CD4-positive, alpha-beta T cell treated with Interleukin-17A for 1 hour (primary cell): ENCODE results near the gene ANKK1.

Experiments
- DNase-seq: peaks from one replicate; pipeline ENCODE4 v3.0.0-alpha.2; 2020

Gene ANKK1

DNA sequence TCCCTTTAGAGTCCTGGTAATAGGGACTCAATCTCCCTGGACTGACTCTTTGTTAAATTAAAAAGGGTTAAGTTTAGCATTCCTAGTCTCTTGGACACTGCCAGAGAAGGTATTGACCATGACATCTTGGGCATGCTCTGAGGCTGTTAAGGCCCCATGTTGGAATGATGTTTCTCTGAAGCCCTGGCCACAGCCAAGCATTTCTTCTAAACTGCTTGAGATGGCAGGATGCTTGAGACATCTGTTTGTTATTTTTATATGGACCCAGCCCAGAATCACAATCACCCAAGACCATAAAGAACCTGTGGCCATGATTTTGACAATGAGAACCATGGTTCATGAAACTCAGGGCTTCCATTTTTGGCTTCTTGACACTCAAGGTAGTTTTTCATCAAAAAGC, 5.5 kb upstream of the ANKK1 start:
- DNase-seq, result no peak

- DNase-seq, result no peak
These were observed 3.0 kb upstream of the ANKK1 start for GRCh38 chr11:113384551-113384950.

DNA sequence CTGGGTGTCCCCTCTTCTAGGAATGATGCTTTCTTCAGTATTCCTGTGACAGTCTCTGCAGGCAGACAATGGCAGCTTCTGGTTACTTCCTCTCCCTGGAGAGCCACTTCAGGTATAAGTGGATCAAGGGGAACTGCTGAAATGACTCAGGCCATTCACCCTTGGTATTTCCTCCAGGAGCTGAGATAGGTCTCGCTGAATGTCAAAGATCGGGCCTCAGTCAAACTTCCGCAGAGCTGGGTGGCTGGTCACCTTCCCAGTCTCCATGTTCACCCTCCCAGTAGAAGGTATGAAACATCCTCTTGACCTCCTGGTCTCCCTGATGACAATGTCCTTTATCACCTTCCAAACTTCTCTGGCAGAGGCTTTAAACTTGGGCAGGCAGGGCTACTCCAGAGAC, 1.8 kb upstream of the ANKK1 start:
- DNase-seq, result no peak

DNA sequence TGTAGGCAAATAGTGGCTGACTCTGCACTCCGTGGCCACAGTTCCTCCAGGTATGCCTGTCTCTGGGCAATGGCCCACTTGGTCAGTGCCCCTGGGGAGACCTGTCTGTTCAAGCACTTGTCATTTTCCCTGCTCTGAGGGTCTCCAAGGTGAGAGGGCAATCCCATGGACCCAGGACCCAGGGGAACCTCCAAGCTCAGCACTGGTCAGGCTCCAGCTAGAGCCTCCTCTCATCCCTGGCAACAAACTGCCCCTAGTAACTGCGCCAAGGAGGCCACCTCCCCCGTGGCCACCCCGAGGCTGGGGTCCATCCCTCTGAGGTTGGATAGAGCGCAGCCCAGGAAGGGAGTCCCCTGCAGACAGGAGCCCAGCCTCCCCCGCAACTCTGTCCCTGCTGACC, 713 bp upstream of the ANKK1 start:
- no peak for DNase-seq

GRCh38 chr11:113389272-113389671, 1.7 kb downstream of the ANKK1 start:
- DNase-seq, result no peak

DNA sequence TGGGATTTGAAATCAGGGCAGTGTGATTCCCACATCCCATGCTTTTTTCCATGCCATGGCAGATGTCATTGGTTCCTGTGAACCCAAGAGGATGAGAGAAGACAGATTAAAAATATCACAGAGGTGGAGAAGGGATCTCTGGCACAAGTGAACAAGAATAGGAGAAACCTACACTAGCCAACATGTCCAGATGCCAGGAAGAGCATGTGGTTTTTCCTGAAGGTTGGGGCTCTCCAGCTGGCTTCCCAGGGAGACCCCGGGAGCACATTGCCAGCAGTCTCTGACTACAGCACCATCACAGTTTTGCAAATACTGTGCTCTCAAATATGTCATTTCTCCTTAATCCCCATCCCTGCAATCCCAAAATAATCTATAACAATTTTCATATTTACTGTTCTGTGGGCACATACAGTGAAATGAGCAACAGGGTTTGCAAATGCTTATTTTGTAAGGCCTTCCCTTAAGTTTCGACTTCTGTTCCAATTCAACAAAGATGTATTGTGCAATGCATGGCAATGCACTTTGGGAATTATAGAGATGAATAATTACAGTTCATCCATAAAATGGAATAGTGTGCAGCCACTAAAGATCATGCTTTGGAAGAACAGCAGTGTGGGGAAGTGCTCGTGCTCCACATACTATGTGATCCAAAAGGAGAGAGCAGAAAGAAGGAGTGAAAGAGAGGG, 4.8 kb downstream of the ANKK1 start:
- DNase-seq, result no peak

- DNase-seq, result no peak
These were observed 6.0 kb downstream of the ANKK1 start for GRCh38 chr11:113393501-113393985.

DNA sequence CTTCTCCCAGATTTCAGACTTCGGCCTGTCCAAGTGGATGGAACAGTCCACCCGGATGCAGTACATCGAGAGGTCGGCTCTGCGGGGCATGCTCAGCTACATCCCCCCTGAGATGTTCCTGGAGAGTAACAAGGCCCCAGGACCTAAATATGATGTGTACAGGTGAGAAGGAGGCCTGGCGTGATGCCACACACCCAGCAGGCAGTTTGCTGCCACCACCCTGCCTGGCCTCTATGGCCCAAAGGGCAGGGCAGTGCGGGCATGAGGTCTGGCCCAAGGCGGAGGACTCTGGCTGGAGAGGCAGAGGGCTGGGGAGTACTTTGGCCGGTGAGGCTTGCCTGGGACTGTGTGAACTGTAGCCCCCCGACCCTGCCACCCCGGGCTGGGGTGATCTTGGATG, 7.3 kb downstream of the ANKK1 start:
- DNase-seq, result no peak

DNA sequence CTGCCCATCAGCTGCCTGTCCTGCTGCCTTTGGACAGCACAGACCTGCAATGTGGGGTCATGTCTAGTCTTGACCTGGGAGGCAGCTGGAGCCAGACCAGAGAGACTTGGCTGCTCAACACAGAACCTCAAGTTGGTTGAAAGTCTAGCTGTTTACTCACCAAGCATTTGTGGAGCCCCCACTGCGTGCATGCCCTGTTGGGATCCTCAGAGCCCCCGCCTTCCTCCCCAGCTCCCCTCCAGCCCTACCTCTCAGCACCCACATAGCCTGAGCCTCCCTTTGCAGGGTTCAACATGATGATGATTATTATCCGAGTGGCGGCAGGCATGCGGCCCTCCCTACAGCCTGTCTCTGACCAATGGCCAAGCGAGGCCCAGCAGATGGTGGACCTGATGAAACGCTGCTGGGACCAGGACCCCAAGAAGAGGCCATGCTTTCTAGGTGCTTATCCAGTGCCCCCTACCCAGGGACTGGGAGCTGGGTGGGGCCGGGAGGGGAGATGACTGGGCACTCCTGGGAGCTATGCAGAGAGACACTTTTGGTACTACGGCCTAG, 8.3 kb downstream of the ANKK1 start:
- no peak for DNase-seq

- DNase-seq, result no peak
These were observed 9.1 kb downstream of the ANKK1 start for GRCh38 chr11:113396690-113397089.

DNA sequence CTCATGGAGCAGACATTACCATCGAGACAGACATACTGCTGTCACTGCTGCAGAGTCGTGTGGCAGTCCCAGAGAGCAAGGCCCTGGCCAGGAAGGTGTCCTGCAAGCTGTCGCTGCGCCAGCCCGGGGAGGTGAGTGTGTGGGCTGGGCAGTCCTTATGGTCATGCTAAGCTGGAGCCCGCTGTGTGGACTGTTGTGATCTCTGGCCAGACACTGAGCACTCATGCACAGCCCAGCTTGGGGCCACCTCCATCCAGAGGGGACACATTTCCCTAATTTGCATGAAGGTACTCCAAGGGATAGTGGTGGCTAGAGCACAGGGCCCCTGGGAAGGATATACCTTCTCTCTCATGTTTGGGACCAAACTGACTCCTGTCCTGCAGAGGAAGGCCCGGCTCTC, 9.6 kb downstream of the ANKK1 start:
- no peak for DNase-seq

- DNase-seq, result no peak
These were observed 10.2 kb downstream of the ANKK1 start for GRCh38 chr11:113397821-113398220.

- DNase-seq, result no peak
These were observed 11.3 kb downstream of the ANKK1 start for GRCh38 chr11:113398669-113399430.

DNA sequence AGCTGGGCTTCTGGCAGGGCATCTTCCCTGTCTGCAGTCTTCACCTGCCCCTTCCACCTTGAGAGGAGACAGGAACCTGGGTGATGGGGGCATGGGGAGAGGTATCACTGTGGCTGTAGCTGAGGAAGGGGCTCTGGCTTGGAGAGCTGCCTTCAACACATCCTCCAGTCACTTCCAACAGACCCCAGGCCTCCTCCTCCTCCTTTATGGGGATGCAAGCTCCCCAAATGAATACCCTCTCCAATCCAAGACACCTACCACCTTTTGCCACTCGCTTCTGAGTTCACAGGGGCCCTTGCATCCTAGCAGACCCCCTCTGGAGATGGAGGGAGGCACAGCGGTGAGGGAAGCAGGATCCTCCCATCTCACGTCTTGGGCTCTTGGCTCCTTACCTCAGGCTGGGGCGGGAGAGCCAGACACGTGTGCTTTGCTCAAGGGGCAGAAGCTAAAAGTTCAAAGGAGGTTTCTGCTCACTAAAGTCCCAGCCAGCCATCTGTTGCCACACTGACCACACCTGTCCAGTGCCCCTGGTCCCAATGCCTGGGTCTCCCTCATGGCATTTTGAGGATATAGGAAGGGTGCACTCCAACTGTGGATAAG, 13.2 kb downstream of the ANKK1 start:
- DNase-seq, result no peak

- DNase-seq, result no peak
These were observed 14.1 kb downstream of the ANKK1 start for GRCh38 chr11:113401718-113402117.

- DNase-seq, result no peak
These were observed 17.4 kb downstream of the ANKK1 start for GRCh38 chr11:113404859-113405430.

GRCh38 chr11:113405724-113406478, 18.3 kb downstream of the ANKK1 start:
- DNase-seq, result no peak

DNA sequence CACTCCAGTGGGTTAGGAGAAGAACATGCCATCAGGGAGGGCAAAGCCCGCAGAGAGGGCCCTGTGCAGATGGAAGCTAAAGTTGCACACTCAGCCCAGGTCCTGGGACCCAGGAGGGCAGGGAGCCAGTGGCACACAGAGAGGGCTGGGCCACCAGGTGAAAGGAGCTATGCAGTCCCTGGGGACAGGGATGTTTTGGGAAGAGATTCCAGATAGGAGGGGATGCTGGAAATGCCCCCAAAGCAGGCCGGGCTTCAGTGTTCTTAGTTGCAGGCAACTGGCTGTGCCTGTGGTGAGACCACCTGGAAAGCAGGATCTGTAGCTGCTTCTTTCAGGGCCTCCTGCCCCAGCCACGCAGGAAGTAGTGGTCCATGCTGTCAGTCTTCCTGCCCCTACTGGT, 19.6 kb downstream of the ANKK1 start:
- DNase-seq, result no peak

DNA sequence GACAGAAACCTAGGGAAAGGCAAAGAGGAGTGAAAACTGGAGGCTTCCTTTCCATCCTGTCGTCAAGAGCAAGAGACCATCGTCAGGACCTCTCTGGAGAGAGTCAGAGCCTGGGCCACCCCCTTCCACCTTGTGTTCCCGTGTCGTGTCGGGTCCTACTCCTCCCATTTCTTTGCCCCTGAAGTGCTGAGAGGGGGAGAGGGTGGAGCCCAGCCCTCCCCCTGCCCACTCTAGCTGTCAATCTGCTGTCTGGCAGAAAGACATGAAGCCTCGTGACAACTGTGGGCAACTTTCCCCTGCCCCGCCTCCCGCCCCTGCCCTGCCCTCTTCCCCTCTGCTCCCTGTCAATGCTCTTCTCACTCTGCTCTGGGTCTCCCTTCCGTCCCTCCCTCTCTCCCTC, 20.6 kb downstream of the ANKK1 start:
- no peak for DNase-seq

- no peak for DNase-seq
These were observed 21.3 kb downstream of the ANKK1 start for GRCh38 chr11:113408887-113409286.

GRCh38 chr11:113409526-113409925, 21.9 kb downstream of the ANKK1 start:
- no peak for DNase-seq

- no peak for DNase-seq
These were observed 23.0 kb downstream of the ANKK1 start for GRCh38 chr11:113410414-113411135.
